ENCODE results near the gene TUBGCP2.

TUBGCP2 gene

GRCh38 chr10:133261726-133262325 lies 46.8 kb downstream of the TUBGCP2 start:
- H2AFZ ChIP-seq (ENCODE audit: low read length) = peak overlapping the region; percentile 83

DNA sequence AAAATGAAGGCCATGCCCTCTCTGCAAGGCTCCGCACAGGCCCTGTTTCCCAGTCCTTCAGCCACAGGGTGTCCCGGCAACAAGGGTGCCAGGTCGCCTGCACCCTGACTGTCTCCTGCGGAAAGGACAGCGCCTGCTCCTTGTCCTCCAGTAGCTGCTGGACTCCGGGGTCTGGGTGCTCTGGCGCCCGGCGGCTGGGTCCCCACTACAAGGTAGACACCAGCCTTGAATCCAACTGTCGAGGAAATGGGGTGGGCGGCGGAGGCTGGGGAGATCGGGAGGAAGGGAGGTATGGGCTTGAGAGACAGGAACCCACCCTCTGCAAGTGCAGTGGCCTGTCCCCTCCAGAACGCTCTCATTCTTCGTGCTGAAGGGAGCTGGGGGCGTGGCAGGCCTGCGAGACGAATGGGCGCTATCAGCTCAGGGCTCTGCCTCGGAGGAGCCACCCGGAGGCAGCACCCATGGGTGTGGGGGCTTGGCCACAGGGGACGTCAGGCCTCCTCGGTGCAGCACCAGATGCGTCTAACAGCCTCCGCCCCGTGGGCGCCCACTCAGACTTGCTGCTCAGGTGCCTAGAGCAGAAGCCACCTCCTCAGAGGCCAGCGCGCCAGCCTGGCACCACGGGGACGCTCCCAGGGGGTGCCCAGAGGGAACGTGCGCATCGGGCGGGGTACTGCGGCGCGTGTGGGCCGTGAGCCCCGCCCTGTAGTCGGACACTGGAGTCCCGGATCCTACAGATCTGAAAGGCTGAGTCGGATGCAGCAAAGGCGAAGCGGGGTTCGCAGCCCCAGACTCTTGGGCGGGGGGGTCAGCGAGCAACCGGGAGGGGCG lies 47.6 kb downstream of the TUBGCP2 start:
- peak overlapping the region; percentile 83 for H2AFZ ChIP-seq (ENCODE audit: low read length)
- H3K4me3 ChIP-seq (ENCODE audit: low read length, poor library complexity, severe bottlenecking) = peak overlapping the region; percentile 86
- TF ChIP-seq EZH2phosphoT487 (IDR thresholded peaks at IDR 0.05; ENCODE audit: borderline replicate concordance) = no peak
- TF ChIP-seq, protein P1, sequence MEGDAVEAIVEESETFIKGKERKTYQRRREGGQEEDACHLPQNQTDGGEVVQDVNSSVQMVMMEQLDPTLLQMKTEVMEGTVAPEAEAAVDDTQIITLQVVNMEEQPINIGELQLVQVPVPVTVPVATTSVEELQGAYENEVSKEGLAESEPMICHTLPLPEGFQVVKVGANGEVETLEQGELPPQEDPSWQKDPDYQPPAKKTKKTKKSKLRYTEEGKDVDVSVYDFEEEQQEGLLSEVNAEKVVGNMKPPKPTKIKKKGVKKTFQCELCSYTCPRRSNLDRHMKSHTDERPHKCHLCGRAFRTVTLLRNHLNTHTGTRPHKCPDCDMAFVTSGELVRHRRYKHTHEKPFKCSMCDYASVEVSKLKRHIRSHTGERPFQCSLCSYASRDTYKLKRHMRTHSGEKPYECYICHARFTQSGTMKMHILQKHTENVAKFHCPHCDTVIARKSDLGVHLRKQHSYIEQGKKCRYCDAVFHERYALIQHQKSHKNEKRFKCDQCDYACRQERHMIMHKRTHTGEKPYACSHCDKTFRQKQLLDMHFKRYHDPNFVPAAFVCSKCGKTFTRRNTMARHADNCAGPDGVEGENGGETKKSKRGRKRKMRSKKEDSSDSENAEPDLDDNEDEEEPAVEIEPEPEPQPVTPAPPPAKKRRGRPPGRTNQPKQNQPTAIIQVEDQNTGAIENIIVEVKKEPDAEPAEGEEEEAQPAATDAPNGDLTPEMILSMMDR (conservative IDR thresholded peaks at IDR 0.05; ENCODE audit: low read length) = no peak
- H4K20me1 ChIP-seq (ENCODE audit: insufficient read depth, low read length, poor library complexity, severe bottlenecking) = no peaks in the 10 kb centered on the region
- H3K4me2 ChIP-seq (ENCODE audit: low read depth, low read length, poor library complexity, severe bottlenecking) = peak overlapping the region; percentile 80
- no peaks in the 10 kb centered on the region for H3K36me3 ChIP-seq (ENCODE audit: insufficient read depth, low read length)
- H3F3A ChIP-seq (ENCODE audit: low read depth) = peaks cover 13% of the 10 kb centered on the region
- H3K4me1 ChIP-seq (ENCODE audit: insufficient read depth, low read length, poor library complexity, severe bottlenecking) = peaks cover 77% of the 10 kb centered on the region
- no peaks in the 10 kb centered on the region for H3K9me2 ChIP-seq (replicated peaks; ENCODE audit: low read depth, low read length)
- H3K79me2 ChIP-seq (ENCODE audit: insufficient read depth, low read length) = no peaks in the 10 kb centered on the region
- no peaks in the 10 kb centered on the region for H3K9me3 ChIP-seq (ENCODE audit: insufficient read depth, low read depth, low read length)
- peak overlapping the region; percentile 87 for H3K9ac ChIP-seq (ENCODE audit: low read depth, low read length, poor library complexity, severe bottlenecking)
- no peaks in the 10 kb centered on the region for H3K27me3 ChIP-seq (ENCODE audit: insufficient read depth, low read length, poor library complexity, severe bottlenecking)

More at GRCh38 chr10:133261726-133262325, 46.8 kb downstream of the TUBGCP2 start:
- Histone ChIP-seq H3F3A (ENCODE audit: low read depth) (peaks cover 13% of the 10 kb centered on the region), H3K36me3 (ENCODE audit: insufficient read depth, low read length) (no peaks in the 10 kb centered on the region), H3K4me3 (ENCODE audit: low read length, poor library complexity, severe bottlenecking) (peak overlapping the region; percentile 86), H3K9me2 (replicated peaks; ENCODE audit: low read depth, low read length) (no peaks in the 10 kb centered on the region), H3K27me3 (ENCODE audit: insufficient read depth, low read length, poor library complexity, severe bottlenecking) (no peaks in the 10 kb centered on the region), H4K20me1 (ENCODE audit: insufficient read depth, low read length, poor library complexity, severe bottlenecking) (no peaks in the 10 kb centered on the region), H3K79me2 (ENCODE audit: insufficient read depth, low read length) (no peaks in the 10 kb centered on the region), H3K4me2 (ENCODE audit: low read depth, low read length, poor library complexity, severe bottlenecking) (peak overlapping the region; percentile 80), H3K4me1 (ENCODE audit: insufficient read depth, low read length, poor library complexity, severe bottlenecking) (peaks cover 72% of the 10 kb centered on the region), H3K9ac (ENCODE audit: low read depth, low read length, poor library complexity, severe bottlenecking) (peak overlapping the region; percentile 87), H3K9me3 (ENCODE audit: insufficient read depth, low read depth, low read length) (no peaks in the 10 kb centered on the region)
- TF ChIP-seq, protein P1 (conservative IDR thresholded peaks at IDR 0.05; ENCODE audit: low read length) = no peak
- no peak for TF ChIP-seq EZH2phosphoT487 (IDR thresholded peaks at IDR 0.05; ENCODE audit: borderline replicate concordance)

- H3K9me3 ChIP-seq (ENCODE audit: insufficient read depth, low read depth, low read length) = no peaks in the 10 kb centered on the region
- no peaks in the 10 kb centered on the region for H4K20me1 ChIP-seq (ENCODE audit: insufficient read depth, low read length, poor library complexity, severe bottlenecking)
- H3K4me3 ChIP-seq (ENCODE audit: low read length, poor library complexity, severe bottlenecking) = peak overlapping the region; percentile 67
- H3K4me2 ChIP-seq (ENCODE audit: low read depth, low read length, poor library complexity, severe bottlenecking) = peak overlapping the region; percentile 80
- H3K27me3 ChIP-seq (ENCODE audit: insufficient read depth, low read length, poor library complexity, severe bottlenecking) = no peaks in the 10 kb centered on the region
- peaks cover 13% of the 10 kb centered on the region for H3F3A ChIP-seq (ENCODE audit: low read depth)
- H3K79me2 ChIP-seq (ENCODE audit: insufficient read depth, low read length) = no peaks in the 10 kb centered on the region
- H3K36me3 ChIP-seq (ENCODE audit: insufficient read depth, low read length) = no peaks in the 10 kb centered on the region
- TF ChIP-seq, protein P1 (conservative IDR thresholded peaks at IDR 0.05; ENCODE audit: low read length) = no peak
- no peak for TF ChIP-seq EZH2phosphoT487 (IDR thresholded peaks at IDR 0.05; ENCODE audit: borderline replicate concordance)
- peaks cover 77% of the 10 kb centered on the region for H3K4me1 ChIP-seq (ENCODE audit: insufficient read depth, low read length, poor library complexity, severe bottlenecking)
- no peaks in the 10 kb centered on the region for H3K9me2 ChIP-seq (replicated peaks; ENCODE audit: low read depth, low read length)
- H2AFZ ChIP-seq (ENCODE audit: low read length) = no peak overlapping the region
- H3K9ac ChIP-seq (ENCODE audit: low read depth, low read length, poor library complexity, severe bottlenecking) = peak overlapping the region; percentile 61
These were observed 49.1 kb downstream of the TUBGCP2 start for GRCh38 chr10:133259602-133259989.

All from Loucy (cell line).